Activated CD8-positive, alpha-beta memory T cell treated with anti-CD3 and anti-CD28 coated beads, Interleukin-2, amount 10 ng/mL, durations not matched to agents 7 days and 5 days (primary cell): ENCODE results near the gene SLC12A1. TPM values are rescaled to one million over a fixed set of nuclear protein-coding genes. Genes with fewer than 3 reads are reported as not detected.

ENCODE experiments used
- ATAC-seq: fragments of 150-1000 bp; cut with Tn5 transposase; one replicate; pipeline ENCODE4 v1.10.0; 2021; ENCODE audit warnings: moderate library complexity
- CTCF ChIA-PET: fragments of 350-600 bp; sonication (Branson Sonifier 250); formaldehyde crosslinking; loops from one replicate; lab custom pipeline; 2021; ENCODE audit warnings: antibody characterized with exemption; lab: Charles Lee
- DNase-seq: peaks from one replicate; pipeline ENCODE4 v3.0.0-alpha.2; 2020
- H3K27ac Mint-ChIP-seq: one replicate; pipeline ENCODE4 v1.8.0; 2021; ENCODE audit warnings: mild to moderate bottlenecking, mixed read lengths
- H3K27me3 Mint-ChIP-seq: one replicate; pipeline ENCODE4 v1.8.0; 2021; ENCODE audit warnings: mixed read lengths
- H3K36me3 Mint-ChIP-seq: one replicate; pipeline ENCODE4 v1.8.0; 2021; ENCODE audit warnings: mild to moderate bottlenecking, mixed read lengths
- H3K4me1 Mint-ChIP-seq: one replicate; pipeline ENCODE4 v1.8.0; 2021; ENCODE audit warnings: mixed read lengths
- H3K4me3 Mint-ChIP-seq: one replicate; pipeline ENCODE4 v1.8.0; 2021; ENCODE audit warnings: mild to moderate bottlenecking, moderate library complexity, mixed read lengths
- H3K9me3 Mint-ChIP-seq: one replicate; pipeline ENCODE4 v1.8.0; 2022; ENCODE audit warnings: low read depth, mixed read lengths
- total RNA-seq, 2 experiments: library from RNA; stranded (reverse); gene quantifications; one replicate each; pipeline ENCODE4 v1.2.3, GENCODE V29; 2021

SLC12A1 gene
- total RNA-seq, 2 experiments from 2014 or later: not detected

DNA sequence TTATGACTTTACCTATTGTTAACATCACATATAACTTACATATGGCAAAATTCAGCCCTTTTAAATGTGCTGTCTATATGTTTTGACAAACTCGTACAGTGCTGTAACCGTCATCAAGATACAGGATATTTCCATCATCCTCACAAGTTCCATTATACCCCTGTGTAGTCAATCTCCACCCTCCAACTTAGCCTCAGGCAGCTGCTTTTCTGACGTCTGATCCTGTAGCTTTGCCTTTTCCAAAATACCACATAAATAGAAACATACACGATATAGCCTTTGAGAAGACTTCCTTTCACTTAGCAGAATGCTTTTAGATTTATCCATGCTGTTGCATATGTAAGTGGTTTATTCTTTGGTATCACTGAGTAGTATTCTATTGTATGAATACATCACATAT is 47.1 kb downstream of the SLC12A1 start:
- Mint-ChIP-seq H3K36me3 (no peaks in the 10 kb centered on the region), H3K9me3 (no peaks in the 10 kb centered on the region), H3K4me1 (no peaks in the 10 kb centered on the region), H3K27me3 (peaks cover 9% of the 10 kb centered on the region), H3K27ac (no peak overlapping the region), H3K4me3 (no peak overlapping the region)
- ATAC-seq (no peak), DNase-seq (no peak)
- CTCF ChIA-PET: interaction anchor here (1.1 kb wide), 1 partner anchor 33 kb away, joined by 3 read pairs; no protein-coding TSS in a partner anchor

DNA sequence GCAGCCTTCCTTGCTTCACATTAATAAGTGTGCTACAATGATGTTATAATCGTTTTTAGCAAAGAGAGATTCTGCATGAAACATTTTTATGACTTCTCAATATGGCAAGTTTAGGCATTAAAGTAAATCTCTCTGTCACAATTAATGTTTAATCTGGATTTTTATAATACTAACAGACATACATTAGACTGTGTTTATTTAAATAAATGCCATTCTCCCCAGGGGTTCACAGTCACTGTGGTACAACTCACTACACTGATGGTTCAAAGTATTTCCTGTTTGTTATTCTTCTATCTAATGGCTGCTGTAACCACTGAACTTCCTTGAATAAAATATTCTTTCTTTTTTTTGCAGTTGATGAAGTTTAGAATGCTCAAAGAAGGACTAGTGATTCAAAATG is 59.0 kb downstream of the SLC12A1 start:
- Mint-ChIP-seq H3K27me3 (peaks cover 17% of the 10 kb centered on the region), H3K27ac (no peak overlapping the region), H3K4me1 (no peaks in the 10 kb centered on the region), H3K4me3 (no peak overlapping the region), H3K36me3 (no peaks in the 10 kb centered on the region), H3K9me3 (no peaks in the 10 kb centered on the region)
- DNase-seq: no peak
- CTCF ChIA-PET: no interaction called here
- no peak for ATAC-seq

DNA sequence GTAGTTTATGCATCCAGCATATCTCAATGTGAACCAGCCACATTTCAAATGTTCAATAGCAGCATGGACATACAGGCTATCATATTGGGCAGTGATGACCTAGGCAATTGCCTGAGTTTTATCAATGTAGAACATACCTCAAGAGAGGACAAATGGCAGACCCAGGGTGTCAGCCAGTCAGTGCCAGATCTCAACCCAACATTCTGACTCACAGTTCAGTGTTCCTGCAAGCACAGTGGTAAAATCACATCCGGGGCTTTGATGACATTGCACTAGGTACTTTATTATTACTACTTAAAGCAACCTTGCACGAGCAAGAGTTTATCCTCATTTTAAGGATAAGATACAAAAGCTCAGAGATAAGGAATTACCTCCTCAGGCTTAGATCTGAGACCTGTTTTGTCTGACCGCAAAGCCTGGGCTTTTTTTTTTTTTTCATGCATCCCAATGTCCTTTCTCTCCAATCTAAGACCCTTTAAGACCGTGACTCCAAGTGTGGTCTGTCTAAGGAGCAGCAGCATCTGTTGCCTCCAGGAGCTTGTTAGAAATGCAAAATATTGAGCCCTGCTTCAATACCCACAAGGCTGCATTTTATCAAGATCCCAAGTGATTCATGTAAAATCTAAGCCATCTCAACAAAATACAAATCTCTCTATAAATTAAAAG is 60.1 kb downstream of the SLC12A1 start:
- DNase-seq: no peak
- ATAC-seq: no peak
- CTCF ChIA-PET: no interaction called here
- no peak overlapping the region for H3K27ac Mint-ChIP-seq
- H3K4me3 Mint-ChIP-seq: no peak overlapping the region
- peaks cover 17% of the 10 kb centered on the region for H3K27me3 Mint-ChIP-seq
- H3K36me3 Mint-ChIP-seq: no peaks in the 10 kb centered on the region
- no peaks in the 10 kb centered on the region for H3K4me1 Mint-ChIP-seq
- H3K9me3 Mint-ChIP-seq: no peaks in the 10 kb centered on the region

DNA sequence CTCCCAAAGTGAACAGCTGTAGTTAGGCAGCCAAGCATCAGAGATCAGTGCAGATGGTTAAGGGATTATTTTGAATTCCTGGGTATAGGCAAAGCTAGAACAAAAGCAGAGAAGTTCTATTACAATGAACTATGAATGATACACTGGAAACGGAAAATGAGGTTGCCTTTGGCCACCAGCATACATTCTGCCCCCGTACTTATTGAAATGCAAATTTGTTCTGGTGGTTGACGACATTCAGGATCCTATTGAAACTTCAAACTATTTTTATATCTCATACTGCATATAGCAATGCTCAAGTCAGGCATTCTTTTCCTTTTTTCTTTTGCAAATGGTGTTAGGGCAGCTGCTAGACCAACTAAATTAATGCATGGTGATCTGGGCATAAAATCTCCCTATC is 61.7 kb downstream of the SLC12A1 start:
- Mint-ChIP-seq H3K27ac (no peak overlapping the region), H3K9me3 (no peaks in the 10 kb centered on the region), H3K36me3 (no peaks in the 10 kb centered on the region), H3K27me3 (peaks cover 17% of the 10 kb centered on the region), H3K4me1 (no peaks in the 10 kb centered on the region), H3K4me3 (no peak overlapping the region)
- ATAC-seq (no peak), DNase-seq (no peak)
- CTCF ChIA-PET: interaction anchor here (0.7 to 1.2 kb wide), 2 partner anchors 17 to 1072 kb away, joined by 3 read pairs; no protein-coding TSS in a partner anchor

DNA sequence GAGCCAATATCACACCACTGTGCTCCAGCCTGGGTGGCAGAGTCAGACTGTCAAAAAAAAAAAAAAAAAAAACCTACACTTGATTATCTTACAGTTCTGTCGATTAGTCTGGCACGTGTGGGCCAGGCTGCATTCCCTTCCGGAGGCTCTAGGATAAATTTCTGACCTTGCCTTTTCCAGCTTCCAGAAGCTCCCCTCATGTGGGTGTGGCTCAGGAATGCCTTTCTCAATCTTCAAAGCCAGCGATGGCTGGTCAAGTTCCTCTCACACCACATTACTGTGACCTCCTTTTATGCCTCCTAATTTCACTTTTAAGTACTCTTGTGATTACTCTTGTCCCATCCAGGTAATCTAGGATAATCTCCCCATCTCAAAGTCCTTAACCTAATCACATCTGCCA is 66.9 kb downstream of the SLC12A1 start:
- ATAC-seq (no peak), DNase-seq (no peak)
- Mint-ChIP-seq H3K36me3 (no peaks in the 10 kb centered on the region), H3K9me3 (no peaks in the 10 kb centered on the region), H3K27me3 (peaks cover 14% of the 10 kb centered on the region), H3K4me1 (no peaks in the 10 kb centered on the region), H3K27ac (no peak overlapping the region), H3K4me3 (no peak overlapping the region)
- CTCF ChIA-PET: no interaction called here

DNA sequence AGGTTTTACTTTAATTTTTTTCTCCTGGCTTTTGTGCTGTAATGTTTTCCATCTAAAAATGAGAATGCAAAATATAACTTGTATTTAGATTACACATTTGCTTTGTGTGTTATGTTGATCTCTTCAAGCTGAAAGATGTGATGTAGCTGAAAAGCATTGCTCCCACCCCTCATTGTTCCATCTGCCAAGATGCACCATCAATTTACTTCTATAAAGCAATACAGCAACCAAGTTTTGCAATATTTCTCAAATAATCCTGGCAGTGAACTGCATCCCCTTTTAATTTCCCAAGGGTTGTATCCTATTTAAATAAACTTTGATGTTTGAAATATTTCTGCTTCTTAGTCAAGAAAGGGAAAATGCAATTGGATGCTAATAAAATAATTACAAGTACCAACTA is 72.6 kb downstream of the SLC12A1 start:
- Mint-ChIP-seq H3K27ac (no peak overlapping the region), H3K4me1 (no peaks in the 10 kb centered on the region), H3K9me3 (no peaks in the 10 kb centered on the region), H3K36me3 (no peaks in the 10 kb centered on the region), H3K27me3 (peaks cover 14% of the 10 kb centered on the region), H3K4me3 (no peak overlapping the region)
- ATAC-seq (no peak), DNase-seq (no peak)
- CTCF ChIA-PET: no interaction called here

DNA sequence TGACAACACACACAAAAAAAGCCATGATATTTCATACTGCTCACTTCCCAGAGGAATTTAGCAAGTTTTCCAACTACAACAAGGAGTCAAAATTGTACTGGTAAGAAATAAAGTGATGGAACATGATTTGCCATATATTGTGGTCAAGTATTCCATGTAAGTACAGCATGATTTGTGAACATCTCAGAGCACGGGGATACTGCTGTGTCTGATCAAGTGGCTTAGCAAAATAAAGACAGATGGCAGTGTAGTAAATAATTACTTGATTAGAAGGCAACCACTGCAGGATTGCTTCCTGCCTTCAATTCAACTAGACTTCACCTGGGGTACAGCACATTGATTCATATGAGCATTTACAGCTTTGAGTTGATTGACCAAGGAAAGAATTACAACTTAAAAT is 73.5 kb downstream of the SLC12A1 start:
- Mint-ChIP-seq H3K27ac (no peak overlapping the region), H3K4me3 (no peak overlapping the region)
- CTCF ChIA-PET: no interaction called here

DNA sequence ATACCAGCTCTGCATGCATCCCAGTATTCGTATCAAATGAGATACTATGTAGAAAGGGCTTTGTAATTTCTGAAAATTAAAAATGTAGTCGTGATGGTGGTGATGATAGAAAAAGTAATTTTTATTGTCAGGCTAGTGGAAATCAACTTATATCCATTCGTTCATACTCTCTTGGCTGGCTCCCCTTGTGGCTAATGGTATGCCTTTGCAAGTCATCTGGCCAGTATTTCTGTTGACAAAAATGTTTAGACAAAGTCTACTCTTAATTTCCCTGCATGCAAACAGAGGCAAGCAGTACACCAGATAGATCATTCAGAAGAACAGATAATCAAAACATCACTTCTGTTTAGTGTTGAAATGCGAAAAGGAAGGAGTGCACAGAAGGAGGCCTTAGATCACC is 75.6 kb downstream of the SLC12A1 start:
- CTCF ChIA-PET: no interaction called here
- H3K27me3 Mint-ChIP-seq: peaks cover 15% of the 10 kb centered on the region
- no peak for ATAC-seq

More for the DNA sequence above, 73.5 kb downstream of the SLC12A1 start:
- no peaks in the 10 kb centered on the region for H3K4me1 Mint-ChIP-seq
- ATAC-seq (no peak), DNase-seq (no peak)
- peaks cover 15% of the 10 kb centered on the region for H3K27me3 Mint-ChIP-seq
- no peaks in the 10 kb centered on the region for H3K9me3 Mint-ChIP-seq
- no peaks in the 10 kb centered on the region for H3K36me3 Mint-ChIP-seq

DNA sequence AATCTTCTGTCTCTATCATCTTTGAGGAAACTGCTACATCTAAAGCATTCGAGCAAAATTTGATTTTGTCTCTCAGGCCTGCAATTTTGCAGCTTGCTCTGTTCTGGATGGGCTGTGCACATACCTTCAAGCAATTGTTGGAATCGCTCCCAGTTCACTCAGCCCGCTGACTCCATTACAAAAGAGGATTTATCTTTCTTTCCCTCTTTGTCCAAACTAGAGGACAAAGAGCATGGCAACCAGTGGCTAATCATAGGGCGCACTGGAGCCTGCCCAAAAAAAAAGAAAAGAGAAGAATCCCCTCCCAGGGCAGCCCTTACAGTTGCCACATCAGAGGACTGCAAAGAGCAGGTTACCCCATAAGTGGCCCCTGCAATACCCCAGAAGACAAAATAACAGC is 76.1 kb downstream of the SLC12A1 start:
- no peak overlapping the region for H3K4me3 Mint-ChIP-seq
- DNase-seq (no peak), ATAC-seq (no peak)
- CTCF ChIA-PET: no interaction called here
- peaks cover 15% of the 10 kb centered on the region for H3K27me3 Mint-ChIP-seq
- H3K27ac Mint-ChIP-seq: no peak overlapping the region
- peaks cover 5% of the 10 kb centered on the region for H3K4me1 Mint-ChIP-seq
- no peaks in the 10 kb centered on the region for H3K36me3 Mint-ChIP-seq
- H3K9me3 Mint-ChIP-seq: no peaks in the 10 kb centered on the region

More for the DNA sequence above, 75.6 kb downstream of the SLC12A1 start:
- DNase-seq: no peak
- no peak overlapping the region for H3K4me3 Mint-ChIP-seq
- H3K9me3 Mint-ChIP-seq: no peaks in the 10 kb centered on the region
- H3K4me1 Mint-ChIP-seq: peaks cover 5% of the 10 kb centered on the region
- H3K27ac Mint-ChIP-seq: no peak overlapping the region
- H3K36me3 Mint-ChIP-seq: no peaks in the 10 kb centered on the region

DNA sequence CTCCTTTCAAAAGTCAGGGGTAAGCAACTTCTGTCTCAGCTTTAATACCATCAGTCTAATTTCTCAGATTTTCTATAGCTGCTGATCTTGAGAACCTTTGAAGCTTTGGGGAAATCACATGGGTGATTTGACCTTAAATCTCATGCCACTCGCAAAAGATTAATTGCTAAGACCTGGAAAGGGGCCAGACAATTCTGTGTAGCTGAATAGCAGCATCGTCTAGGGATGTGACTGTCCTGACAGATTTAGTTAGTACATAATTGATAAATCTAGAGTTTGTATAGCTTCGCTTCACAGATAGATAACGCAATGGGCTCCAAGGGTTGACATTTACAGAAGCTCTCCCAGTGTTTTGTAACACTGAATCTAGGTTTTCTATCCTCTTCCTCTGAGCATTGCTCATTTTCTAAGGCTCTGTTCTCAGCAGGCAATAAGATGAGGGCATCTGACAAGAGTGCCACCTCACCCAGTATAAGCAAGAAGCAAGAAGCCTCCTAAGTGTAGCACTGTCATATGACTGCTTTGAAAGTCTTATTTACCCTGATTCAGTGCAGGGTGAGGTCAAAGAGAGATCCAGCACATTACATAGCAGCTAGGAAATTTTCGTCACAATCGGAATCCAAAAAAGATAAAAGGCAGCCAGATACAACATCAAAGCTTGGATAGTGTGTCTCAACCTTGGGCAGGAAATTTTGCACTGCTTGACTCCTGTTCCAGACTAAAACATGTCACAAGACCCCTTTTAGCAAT is 77.5 kb downstream of the SLC12A1 start:
- DNase-seq: no peak
- CTCF ChIA-PET: interaction anchor here (0.9 to 1.0 kb wide), 2 partner anchors 16 to 168 kb away, joined by 3 read pairs; no protein-coding TSS in a partner anchor
- Mint-ChIP-seq H3K4me1 (peaks cover 5% of the 10 kb centered on the region), H3K9me3 (no peaks in the 10 kb centered on the region), H3K27ac (no peak overlapping the region), H3K4me3 (no peak overlapping the region), H3K36me3 (no peaks in the 10 kb centered on the region), H3K27me3 (peaks cover 14% of the 10 kb centered on the region)
- no peak for ATAC-seq

DNA sequence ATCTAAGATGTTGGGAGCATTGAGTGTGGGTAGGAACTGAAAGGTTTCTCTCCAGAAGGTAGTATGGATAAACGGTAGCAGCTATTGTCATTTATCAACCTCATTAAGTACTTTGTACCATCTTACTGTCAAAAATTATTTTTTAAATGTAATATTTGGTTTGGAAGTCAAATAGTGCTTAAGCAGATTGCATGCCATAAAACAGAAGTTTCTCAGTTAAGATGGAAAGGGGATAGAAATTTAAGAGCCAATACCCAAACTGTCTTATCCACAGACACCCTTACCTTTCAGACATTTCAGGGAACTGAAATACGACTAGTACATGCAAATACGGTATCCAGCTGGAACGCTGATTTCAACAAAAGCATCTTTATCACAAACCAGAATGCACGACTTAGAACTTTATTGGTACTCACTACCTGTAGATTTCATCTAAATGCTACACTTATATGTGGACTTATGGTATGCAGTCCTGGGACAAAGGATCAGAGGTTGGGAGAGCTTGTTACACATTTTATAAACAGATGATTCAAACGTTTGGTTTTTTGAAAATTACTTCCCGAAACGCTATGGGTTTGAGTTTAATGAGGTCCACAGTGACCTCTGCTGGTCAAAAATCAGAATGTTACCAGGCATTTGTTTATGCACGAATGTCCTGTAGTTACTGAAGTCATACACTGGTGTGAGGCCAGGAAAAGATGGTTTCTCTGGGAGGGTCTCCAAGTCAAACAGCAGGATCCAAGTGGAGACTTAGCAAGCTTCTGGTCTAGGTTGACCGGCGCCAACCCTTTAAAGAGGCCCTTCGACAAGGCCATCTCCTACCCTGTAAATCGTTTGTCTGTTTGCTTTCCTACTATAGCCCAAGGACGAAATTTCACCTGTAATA is 79.5 kb downstream of the SLC12A1 start:
- ATAC-seq: peak; percentile 55
- Mint-ChIP-seq H3K36me3 (no peaks in the 10 kb centered on the region), H3K27ac (no peak overlapping the region), H3K9me3 (no peaks in the 10 kb centered on the region), H3K4me1 (peaks cover 5% of the 10 kb centered on the region), H3K4me3 (peak overlapping the region; percentile 7), H3K27me3 (peaks cover 11% of the 10 kb centered on the region)
- CTCF ChIA-PET: interaction anchor here (0.7 to 2.6 kb wide), 10 partner anchors 13 to 574 kb away, joined by 3 to 9 read pairs (median 3); no protein-coding TSS in a partner anchor
- DNase-seq: peak; percentile 56

DNA sequence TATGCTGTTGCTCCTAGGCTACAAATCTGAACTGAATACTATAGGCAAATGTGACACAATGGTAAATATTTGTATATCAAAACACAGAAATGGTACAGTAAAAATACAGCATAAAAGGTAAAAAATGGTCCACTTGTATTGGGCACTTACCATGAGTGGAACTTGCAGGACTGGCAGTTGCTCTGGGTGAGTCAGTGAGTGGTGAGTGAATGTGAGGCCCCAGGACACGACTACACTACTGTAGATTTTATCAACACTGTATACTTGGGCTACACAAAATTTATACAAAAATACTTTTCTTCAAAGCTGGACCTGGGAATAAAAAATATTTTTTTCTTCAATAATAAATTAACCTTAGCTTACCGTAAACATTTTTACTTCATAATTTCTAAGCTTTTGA is 83.5 kb downstream of the SLC12A1 start:
- Mint-ChIP-seq H3K4me3 (no peak overlapping the region), H3K27ac (no peak overlapping the region), H3K9me3 (no peaks in the 10 kb centered on the region), H3K27me3 (no peaks in the 10 kb centered on the region), H3K36me3 (no peaks in the 10 kb centered on the region), H3K4me1 (peaks cover 11% of the 10 kb centered on the region)
- ATAC-seq: no peak
- CTCF ChIA-PET: no interaction called here
- no peak for DNase-seq

DNA sequence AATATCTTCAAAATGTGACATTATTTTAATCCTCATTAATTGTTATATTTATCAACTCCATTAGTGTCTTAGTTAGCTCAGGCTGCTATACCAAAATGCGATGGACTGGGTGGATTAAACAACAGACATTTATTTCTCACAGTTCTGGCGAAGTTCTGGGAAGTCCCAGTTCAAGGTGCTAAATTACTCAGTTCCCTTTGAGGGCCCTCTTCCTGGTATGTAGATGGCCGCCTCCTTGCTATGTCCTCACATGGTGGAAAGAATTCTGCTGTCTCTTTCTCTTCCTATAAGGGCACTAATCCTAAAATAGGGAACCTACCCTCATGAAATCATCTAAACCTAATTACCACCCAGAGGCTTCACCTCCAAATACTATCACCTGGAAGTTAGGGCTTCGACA is 86.4 kb downstream of the SLC12A1 start:
- no peak overlapping the region for H3K4me3 Mint-ChIP-seq
- no peak overlapping the region for H3K27ac Mint-ChIP-seq
- no peak for DNase-seq
- CTCF ChIA-PET: interaction anchor here (1.4 kb wide), 1 partner anchor 60 kb away, joined by 3 read pairs; no protein-coding TSS in a partner anchor
- H3K36me3 Mint-ChIP-seq: no peaks in the 10 kb centered on the region
- no peaks in the 10 kb centered on the region for H3K9me3 Mint-ChIP-seq
- peaks cover 4% of the 10 kb centered on the region for H3K27me3 Mint-ChIP-seq
- no peak for ATAC-seq
- peaks cover 6% of the 10 kb centered on the region for H3K4me1 Mint-ChIP-seq
